ENCODE results near the gene USH1G.
"Not testable (repeated sequence)": the region's sequence is repeated elsewhere in the genome, so short reads cannot be mapped to it uniquely, and the experiment has no call there.

Gene USH1G

GRCh38 chr17:74922694-74923537, at the start of gene USH1G:
USH1G (minus strand) TSS chr17:74923255; CDS start chr17:74923073, 182 bp downstream.
- peak within 1 kb of the TSS; percentile 52; the same call in 1 of the 2 replicates for H3K4me2 ChIP-seq

DNA sequence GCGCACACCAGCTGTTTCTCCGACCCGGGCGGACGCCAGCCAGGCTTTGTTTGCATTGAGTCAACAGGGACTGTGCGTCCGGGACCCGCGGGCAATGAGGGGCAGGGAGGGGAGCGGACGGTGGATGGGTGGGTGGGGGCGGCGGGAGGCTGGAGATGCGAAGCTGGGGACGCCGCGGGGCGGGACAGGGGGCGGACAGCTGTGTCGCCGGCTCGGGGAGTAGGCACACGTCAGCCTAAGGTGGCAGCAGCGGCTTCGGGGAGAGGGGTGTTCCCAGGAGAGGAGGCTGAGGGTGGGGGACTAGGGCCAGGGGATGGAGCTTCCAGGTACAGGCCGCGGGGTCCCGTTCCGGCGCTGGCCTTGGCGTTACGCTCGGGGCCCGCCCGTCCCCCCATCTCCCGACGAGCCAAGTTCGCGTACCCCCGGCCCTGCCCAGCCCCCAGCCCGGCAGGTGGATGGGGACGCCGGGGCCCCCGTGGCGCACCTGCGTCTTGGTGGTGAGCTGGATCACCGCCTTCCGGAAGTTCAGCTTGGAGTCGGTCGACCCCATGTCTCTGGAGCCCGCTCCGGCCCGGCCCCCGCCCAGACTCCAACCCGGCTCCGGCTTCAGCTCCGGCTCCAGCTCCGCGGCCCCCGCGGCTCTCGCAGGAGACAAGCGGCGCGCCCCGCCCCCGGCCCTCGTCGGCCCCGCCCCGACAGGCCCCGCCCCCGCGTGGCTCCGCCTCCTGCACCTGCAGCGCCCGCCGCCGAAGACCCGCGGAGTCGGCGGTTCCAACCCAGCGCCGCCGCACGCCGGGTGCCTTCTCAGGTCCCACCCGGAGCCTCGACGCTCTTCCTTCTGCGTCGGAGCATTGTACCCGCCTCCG, 49.3 kb upstream of the USH1G start, which contains the start of gene HID1:
TSS of gene HID1 (minus strand) at position 653 of the 866 bp plus-strand sequence. CDS start at position 550, 103 bp downstream.
- Histone ChIP-seq H3K27me3 (peaks cover 37% of the 10 kb centered on the region), H3K27ac (no peak within 1 kb of the TSS), H3K9me3 (no peaks in the 10 kb centered on the region), H4K20me1 (peaks cover 6% of the 10 kb centered on the region; the same call in 1 of the 2 replicates), H3K4me2 (peak within 1 kb of the TSS; percentile 99), H3K4me1 (peaks cover 15% of the 10 kb centered on the region), H3K4me3 (peak within 1 kb of the TSS; percentile 70), H3K9ac (peak within 1 kb of the TSS; percentile 50), H3K36me3 (no peaks in the 10 kb centered on the region)
- no peak for TF ChIP-seq Cebpa-rat (IDR thresholded peaks at IDR 0.05)

More at GRCh38 chr17:74922694-74923537, at the start of gene USH1G:
- peaks cover 11% of the 10 kb centered on the region; the same call in 1 of the 2 replicates for H4K20me1 ChIP-seq
- no peaks in the 10 kb centered on the region for H3K36me3 ChIP-seq
- no peak within 1 kb of the TSS for H3K27ac ChIP-seq
- H3K4me1 ChIP-seq = no peaks in the 10 kb centered on the region
- H3K9ac ChIP-seq = no peak within 1 kb of the TSS
- H3K27me3 ChIP-seq = peaks cover 88% of the 10 kb centered on the region
- no peak for TF ChIP-seq Cebpa-rat (IDR thresholded peaks at IDR 0.05)
- H3K9me3 ChIP-seq = no peaks in the 10 kb centered on the region
- H3K4me3 ChIP-seq = no peak within 1 kb of the TSS

DNA sequence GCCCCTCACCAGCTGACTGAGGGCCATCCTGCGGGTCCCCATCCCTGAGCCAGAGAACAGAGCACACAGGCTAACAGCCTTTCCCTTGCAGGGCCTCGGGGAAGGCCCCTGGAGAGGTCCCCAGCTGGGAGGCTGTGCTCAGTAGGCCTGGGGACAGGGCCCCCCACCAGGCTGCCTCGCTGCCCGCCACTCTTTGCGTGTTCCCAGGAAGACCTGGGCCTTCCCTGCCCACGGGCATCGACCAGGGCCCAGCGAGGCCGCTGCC, 48.7 kb upstream of the USH1G start:
- Histone ChIP-seq H3K4me2 (peak overlapping the region; percentile 99), H3K9ac (peak overlapping the region; percentile 45; the same call in 1 of the 2 replicates), H3K36me3 (no peaks in the 10 kb centered on the region), H3K27me3 (peaks cover 37% of the 10 kb centered on the region), H3K9me3 (no peaks in the 10 kb centered on the region), H3K4me3 (peak overlapping the region; percentile 70), H4K20me1 (peaks cover 6% of the 10 kb centered on the region; the same call in 1 of the 2 replicates), H3K27ac (no peak overlapping the region), H3K4me1 (peaks cover 15% of the 10 kb centered on the region)
- no peak for TF ChIP-seq Cebpa-rat (IDR thresholded peaks at IDR 0.05)

DNA sequence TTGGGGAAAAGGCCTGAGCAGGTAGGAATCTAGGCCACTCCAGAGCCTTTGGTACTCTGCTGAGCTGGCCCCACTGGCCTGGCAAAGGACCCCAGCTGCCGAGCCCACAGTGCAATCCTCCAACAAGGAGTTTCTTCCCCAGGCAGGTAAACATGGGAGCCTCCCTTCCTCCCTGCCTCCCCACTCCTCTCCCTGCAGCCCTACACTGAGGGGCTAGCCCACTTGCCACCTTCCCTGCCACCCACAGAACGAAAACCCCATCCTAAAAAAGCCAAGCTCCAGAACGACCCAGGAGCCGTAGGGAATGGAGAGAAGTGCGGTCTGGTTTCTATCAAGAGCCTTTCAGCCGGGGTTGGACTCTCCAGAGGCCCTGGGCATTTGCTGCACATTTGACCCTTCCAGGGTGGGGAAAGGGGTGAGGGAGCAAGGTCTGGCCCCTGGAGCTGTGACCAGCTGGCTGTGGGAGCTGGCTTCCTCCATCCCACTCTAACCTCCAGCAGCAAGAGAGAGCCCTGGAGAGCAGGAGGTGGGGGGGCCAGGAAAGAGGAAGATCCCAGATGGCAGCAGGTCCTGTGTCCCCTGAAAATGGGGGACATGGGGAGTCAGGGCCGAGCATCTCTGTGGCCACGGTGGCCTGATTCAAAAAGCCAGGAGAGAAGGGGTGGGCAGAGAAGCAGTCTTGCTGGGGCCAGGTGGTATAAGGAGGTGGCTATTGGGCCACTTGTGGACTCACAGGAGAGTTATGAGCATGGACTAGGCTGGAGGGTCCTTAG, 48.2 kb upstream of the USH1G start:
- peaks cover 6% of the 10 kb centered on the region; the same call in 1 of the 2 replicates for H4K20me1 ChIP-seq
- peak overlapping the region; percentile 45; the same call in 1 of the 2 replicates for H3K9ac ChIP-seq
- peaks cover 37% of the 10 kb centered on the region for H3K27me3 ChIP-seq
- H3K27ac ChIP-seq = no peak overlapping the region
- no peaks in the 10 kb centered on the region for H3K9me3 ChIP-seq
- H3K36me3 ChIP-seq = no peaks in the 10 kb centered on the region
- TF ChIP-seq Cebpa-rat (IDR thresholded peaks at IDR 0.05) = no peak
- H3K4me3 ChIP-seq = peak overlapping the region; percentile 70
- H3K4me1 ChIP-seq = peaks cover 15% of the 10 kb centered on the region
- peak overlapping the region; percentile 99 for H3K4me2 ChIP-seq

GRCh38 chr17:74970395-74970794, 47.3 kb upstream of the USH1G start:
- Histone ChIP-seq H3K27me3 (peaks cover 37% of the 10 kb centered on the region), H3K4me2 (no peak overlapping the region), H3K9ac (no peak overlapping the region), H3K9me3 (no peaks in the 10 kb centered on the region), H3K27ac (no peak overlapping the region), H3K4me1 (peaks cover 15% of the 10 kb centered on the region), H3K4me3 (no peak overlapping the region), H4K20me1 (peaks cover 6% of the 10 kb centered on the region; the same call in 1 of the 2 replicates), H3K36me3 (no peaks in the 10 kb centered on the region)
- TF ChIP-seq Cebpa-rat (IDR thresholded peaks at IDR 0.05) = no peak

GRCh38 chr17:74969501-74969900, 46.4 kb upstream of the USH1G start:
- H3K36me3 ChIP-seq, H4K20me1 ChIP-seq, H3K4me2 ChIP-seq, H3K9me3 ChIP-seq, H3K9ac ChIP-seq, H3K27ac ChIP-seq, H3K4me3 ChIP-seq: not testable (repeated sequence)
- Histone ChIP-seq H3K4me1 (peaks cover 15% of the 10 kb centered on the region), H3K27me3 (peaks cover 35% of the 10 kb centered on the region)

GRCh38 chr17:74968361-74968780, 45.3 kb upstream of the USH1G start:
- no peak overlapping the region for H3K27ac ChIP-seq
- H3K9me3 ChIP-seq = no peaks in the 10 kb centered on the region
- peaks cover 14% of the 10 kb centered on the region for H3K4me1 ChIP-seq
- H3K4me2 ChIP-seq = no peak overlapping the region
- H3K9ac ChIP-seq = no peak overlapping the region
- H3K36me3 ChIP-seq = no peaks in the 10 kb centered on the region
- no peak for TF ChIP-seq Cebpa-rat (IDR thresholded peaks at IDR 0.05)
- H4K20me1 ChIP-seq = peaks cover 6% of the 10 kb centered on the region; the same call in 1 of the 2 replicates
- H3K4me3 ChIP-seq = no peak overlapping the region
- H3K27me3 ChIP-seq = peaks cover 26% of the 10 kb centered on the region

DNA sequence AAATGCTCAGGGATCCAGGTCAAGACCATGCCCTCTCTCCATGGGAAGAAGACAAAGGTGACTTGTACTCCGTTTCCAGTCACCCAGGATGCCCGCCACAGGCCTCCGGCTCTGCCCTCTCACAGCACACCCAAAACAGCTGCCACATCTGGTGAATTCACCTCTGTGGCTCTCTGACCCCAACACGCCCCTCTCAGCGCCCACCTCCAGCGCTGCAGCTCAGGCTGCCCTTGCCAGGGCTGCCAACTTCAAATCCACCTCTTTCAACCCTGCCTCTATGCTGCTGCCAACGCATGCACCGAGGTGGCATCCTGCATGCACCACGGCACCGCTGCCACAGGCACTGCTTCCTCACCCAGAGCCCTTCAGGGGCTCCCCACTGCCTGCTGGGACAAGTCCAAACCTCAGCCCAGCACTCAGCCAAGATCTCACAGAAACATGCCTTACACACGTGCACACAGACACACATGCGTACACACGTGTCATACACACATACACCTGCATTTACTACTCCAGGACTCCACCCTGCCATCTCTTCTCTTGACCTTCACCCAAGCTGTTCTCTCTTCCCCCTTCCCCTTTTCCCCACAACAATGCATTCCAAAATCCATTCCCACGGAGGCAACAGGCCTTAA, 42.0 kb upstream of the USH1G start:
- Histone ChIP-seq H3K9me3 (no peaks in the 10 kb centered on the region), H3K9ac (no peak overlapping the region), H3K36me3 (no peaks in the 10 kb centered on the region), H3K4me1 (no peaks in the 10 kb centered on the region), H4K20me1 (no peaks in the 10 kb centered on the region), H3K4me3 (no peak overlapping the region), H3K27me3 (no peaks in the 10 kb centered on the region), H3K27ac (no peak overlapping the region), H3K4me2 (no peak overlapping the region)
- no peak for TF ChIP-seq Cebpa-rat (IDR thresholded peaks at IDR 0.05)

DNA sequence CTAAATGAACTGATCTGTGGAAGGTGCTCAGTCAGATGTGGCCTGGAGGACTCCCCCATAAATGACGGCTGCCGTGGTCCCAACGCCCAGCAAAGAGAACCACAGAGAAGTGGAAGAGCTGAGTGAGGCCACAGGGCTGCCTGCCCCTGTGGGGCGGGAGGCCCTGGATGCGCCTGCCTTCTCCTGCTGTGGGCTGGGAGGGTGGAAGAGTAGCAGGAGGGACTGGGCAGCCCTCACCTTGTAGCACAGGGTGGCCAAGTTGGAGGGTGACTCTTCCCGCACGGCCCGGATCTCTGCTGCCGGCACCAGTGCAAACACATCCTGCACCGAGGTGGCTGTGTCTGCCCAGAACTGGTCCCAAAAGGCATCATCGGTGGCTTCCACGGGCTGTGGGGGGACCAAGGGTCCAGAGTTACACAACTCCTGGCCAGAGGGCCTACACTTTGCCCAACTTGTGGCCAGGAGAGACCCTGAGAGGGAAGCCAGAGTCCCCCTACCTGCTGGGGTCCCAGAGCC, 41.2 kb upstream of the USH1G start:
- H3K9me3 ChIP-seq = no peaks in the 10 kb centered on the region
- no peak overlapping the region for H3K9ac ChIP-seq
- no peak for TF ChIP-seq Cebpa-rat (IDR thresholded peaks at IDR 0.05)
- no peaks in the 10 kb centered on the region for H3K27me3 ChIP-seq
- H3K36me3 ChIP-seq = no peaks in the 10 kb centered on the region
- H3K4me1 ChIP-seq = no peaks in the 10 kb centered on the region
- H3K4me2 ChIP-seq = no peak overlapping the region
- no peak overlapping the region for H3K4me3 ChIP-seq
- H4K20me1 ChIP-seq = no peaks in the 10 kb centered on the region
- H3K27ac ChIP-seq = no peak overlapping the region

Measured in BLaER1 (cell line).